DMS153 (cell line): Measurements from ENCODE around the gene TMX2.
"Not testable (repeated sequence)": the region's sequence is repeated elsewhere in the genome, so short reads cannot be mapped to it uniquely, and the experiment has no call there.

Experiments
- DNase-seq: peaks from one replicate; lab custom pipeline; 2025; lab: John Stamatoyannopoulos, UW

Gene TMX2

GRCh38 chr11:57713835-57714234, 1.4 kb downstream of the TMX2 start:
- no peak for DNase-seq

GRCh38 chr11:57716726-57717125, 4.3 kb downstream of the TMX2 start:
- not testable (repeated sequence) for DNase-seq

- no peak for DNase-seq
Measured at GRCh38 chr11:57727185-57727584, 14.8 kb downstream of the TMX2 start.

- DNase-seq, result no peak
Measured at GRCh38 chr11:57728829-57729228, 16.4 kb downstream of the TMX2 start.

GRCh38 chr11:57729479-57729878, 17.1 kb downstream of the TMX2 start:
- no peak for DNase-seq

GRCh38 chr11:57732661-57733060, 20.3 kb downstream of the TMX2 start:
- DNase-seq, result no peak

- DNase-seq, result no peak
Measured at GRCh38 chr11:57735619-57736298, 23.4 kb downstream of the TMX2 start.

- peak; percentile 95 for DNase-seq
Measured at GRCh38 chr11:57741132-57742086, 29.0 kb downstream of the TMX2 start, which contains the start of gene SELENOH. Gene SELENOH, plus strand, starts transcription at chr11:57741491. Its CDS starts 105 bp downstream, at chr11:57741596.

- DNase-seq, result no peak
Measured at GRCh38 chr11:57742087-57742452, 29.7 kb downstream of the TMX2 start.

GRCh38 chr11:57744357-57744756, 32.0 kb downstream of the TMX2 start:
- DNase-seq, result no peak

- DNase-seq, result no peak
Measured at GRCh38 chr11:57745206-57745605, 32.8 kb downstream of the TMX2 start.

- no peak for DNase-seq
Measured at GRCh38 chr11:57746920-57747319, 34.5 kb downstream of the TMX2 start.

- DNase-seq, result no peak
Measured at GRCh38 chr11:57751176-57751575, 38.8 kb downstream of the TMX2 start.

GRCh38 chr11:57751676-57752253, 39.4 kb downstream of the TMX2 start, which contains the start of gene BTBD18:
Gene BTBD18, minus strand, starts transcription at chr11:57751819. Its CDS starts 631 bp downstream, at chr11:57751188.
- DNase-seq, result peak; percentile 13

- no peak for DNase-seq
Measured at GRCh38 chr11:57752954-57753353, 40.6 kb downstream of the TMX2 start.

GRCh38 chr11:57758174-57758573, 45.8 kb downstream of the TMX2 start:
- DNase-seq, result no peak

GRCh38 chr11:57761301-57762234, 49.2 kb downstream of the TMX2 start, which contains the start of gene CTNND1:
Gene CTNND1, plus strand, starts transcription at chr11:57761802. Its CDS starts 29,677 bp downstream, at chr11:57791479.
- DNase-seq, result peak; percentile 95

GRCh38 chr11:57762235-57762861, 50.0 kb downstream of the TMX2 start:
- DNase-seq, result no peak

- no peak for DNase-seq
Measured at GRCh38 chr11:57763568-57763967, 51.2 kb downstream of the TMX2 start.

GRCh38 chr11:57764021-57764420, 51.6 kb downstream of the TMX2 start:
- DNase-seq, result no peak

- no peak for DNase-seq
Measured at GRCh38 chr11:57764566-57764965, 52.2 kb downstream of the TMX2 start.
